GM19035 (cell line): Measurements from ENCODE around the gene MADCAM1.
A peak's percentile ranks its signal among the peaks of the same experiment; 100 is the strongest.

Experiments used
- ATAC-seq: cut with Tn5 transposase; IDR thresholded peaks from one replicate; pipeline ENCODE4 v1.9.1; 2021; ENCODE audit not compliant: unreplicated experiment

Gene MADCAM1

GRCh38 chr19:531009-531752 is 34.9 kb downstream of the MADCAM1 start:
- ATAC-seq = peak; percentile 66

DNA sequence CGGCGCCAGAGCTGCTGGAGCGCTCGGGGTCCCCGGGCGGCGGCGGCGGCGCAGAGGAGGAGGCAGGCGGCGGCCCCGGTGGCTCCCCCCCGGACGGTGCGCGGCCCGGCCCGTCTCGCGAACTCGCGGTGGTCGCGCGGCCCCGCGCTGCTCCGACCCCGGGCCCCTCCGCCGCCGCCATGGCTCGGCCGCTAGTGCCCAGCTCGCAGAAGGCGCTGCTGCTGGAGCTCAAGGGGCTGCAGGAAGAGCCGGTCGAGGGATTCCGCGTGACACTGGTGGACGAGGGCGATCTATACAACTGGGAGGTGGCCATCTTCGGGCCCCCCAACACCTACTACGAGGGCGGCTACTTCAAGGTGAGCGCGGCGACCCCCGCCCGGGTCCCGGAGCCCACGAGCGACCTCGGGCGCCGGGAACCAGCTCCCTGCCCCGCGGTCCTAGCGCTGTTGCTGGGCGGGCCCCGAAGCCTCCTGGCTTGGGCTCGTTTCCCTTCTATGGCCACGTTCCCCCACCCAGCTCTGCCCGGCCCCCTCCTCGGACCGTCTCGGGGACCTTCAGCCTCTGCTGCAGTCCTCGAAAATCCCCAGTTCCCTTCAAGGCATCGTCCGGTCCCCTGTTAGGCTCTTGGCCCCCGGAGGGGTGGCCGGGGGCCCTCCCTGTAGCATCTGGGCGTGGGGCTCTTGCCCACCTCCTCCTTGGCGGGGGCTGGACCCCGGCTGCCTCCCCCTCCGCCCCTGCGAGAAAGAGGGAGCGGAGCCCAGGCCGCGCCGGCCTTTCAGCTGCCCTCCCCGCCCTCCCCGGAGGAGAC is 35.7 kb downstream of the MADCAM1 start, which contains the start of gene CDC34:
Gene CDC34 (plus strand): TSS at position 8 of the 808 bp plus-strand sequence. CDS start 172 bp downstream, at position 180.
- peak; percentile 24 for ATAC-seq

DNA sequence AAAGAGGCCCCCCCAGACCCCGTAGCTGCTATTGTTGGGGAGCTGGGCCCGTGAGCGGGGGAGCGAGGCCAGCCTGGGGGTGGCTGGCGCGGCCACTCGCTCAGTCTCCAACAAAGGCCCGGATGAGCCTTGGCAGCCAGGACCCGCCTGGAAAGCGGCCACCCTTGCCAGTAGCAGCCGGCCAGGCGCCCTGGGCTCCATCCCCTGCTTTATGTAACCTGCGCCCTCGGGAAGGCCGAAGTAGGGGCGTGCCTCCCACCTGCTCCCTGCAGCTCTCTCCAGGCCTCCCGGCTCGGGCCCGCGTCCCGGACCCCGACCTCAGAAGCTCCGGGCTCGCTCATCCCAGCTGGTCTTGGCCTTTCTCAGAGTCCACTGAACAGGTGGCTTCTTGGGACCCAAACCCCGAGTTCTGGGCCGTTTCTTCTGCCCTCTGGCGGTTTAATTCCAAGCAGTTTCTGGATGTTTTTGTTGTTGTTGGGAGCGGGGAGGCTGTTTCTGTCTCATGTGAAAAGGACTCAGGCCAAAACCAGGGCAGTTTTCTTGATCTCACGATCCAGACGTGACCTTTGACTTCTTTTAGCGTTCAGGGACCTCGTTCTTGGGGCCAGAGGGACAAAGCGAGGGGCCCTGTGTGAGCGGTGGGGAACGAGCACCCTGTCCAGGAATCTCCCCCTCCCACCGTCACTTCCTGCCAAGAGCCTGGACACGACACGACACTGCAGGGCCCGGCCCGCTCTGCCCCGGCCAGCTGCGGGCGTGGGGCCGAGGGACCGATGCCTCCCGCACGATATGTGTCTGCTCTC is 36.5 kb downstream of the MADCAM1 start:
- no peak for ATAC-seq

GRCh38 chr19:533364-534058 is 37.2 kb downstream of the MADCAM1 start:
- no peak for ATAC-seq

GRCh38 chr19:534088-534487 is 37.8 kb downstream of the MADCAM1 start:
- no peak for ATAC-seq

- no peak for ATAC-seq
These were observed 38.9 kb downstream of the MADCAM1 start for GRCh38 chr19:535017-535835.

DNA sequence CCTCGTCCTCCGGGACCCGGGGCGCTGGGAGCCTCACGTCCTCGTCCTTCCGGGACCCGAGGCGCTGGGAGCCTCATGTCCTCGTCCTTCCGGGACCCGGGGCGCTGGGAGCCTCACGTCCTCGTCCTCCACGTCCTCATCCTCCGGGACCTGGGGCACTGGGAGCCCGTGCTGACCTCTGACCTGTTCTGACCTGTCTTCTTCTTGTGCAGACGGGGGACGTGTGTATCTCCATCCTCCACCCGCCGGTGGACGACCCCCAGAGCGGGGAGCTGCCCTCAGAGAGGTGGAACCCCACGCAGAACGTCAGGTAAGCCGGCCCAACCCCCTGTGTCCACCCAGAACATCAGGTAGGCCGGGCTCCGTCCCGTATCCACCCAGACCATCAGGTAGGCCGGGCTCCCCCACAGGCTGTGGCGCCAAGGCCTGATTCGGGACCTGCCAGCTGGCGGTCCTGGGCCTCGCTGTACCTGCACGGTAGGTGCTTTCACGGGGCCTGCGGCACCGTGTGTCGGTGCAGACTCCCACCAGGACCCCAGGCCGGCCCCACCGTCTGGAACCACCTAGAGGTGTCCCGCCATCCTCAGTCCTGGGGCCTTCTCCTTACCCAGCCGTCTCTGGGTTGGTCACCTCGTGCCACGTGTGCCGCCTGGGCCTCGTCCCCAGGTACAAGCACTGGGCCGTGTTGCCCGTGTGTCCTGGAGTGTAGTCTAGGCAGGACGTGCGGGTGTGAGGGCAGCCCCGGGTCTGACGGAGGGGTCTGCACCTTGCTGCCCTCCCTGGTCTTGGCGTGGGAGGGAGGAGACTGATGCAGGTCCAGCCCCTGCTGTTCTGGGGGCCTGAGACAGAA is 40.0 kb downstream of the MADCAM1 start:
- ATAC-seq = no peak

DNA sequence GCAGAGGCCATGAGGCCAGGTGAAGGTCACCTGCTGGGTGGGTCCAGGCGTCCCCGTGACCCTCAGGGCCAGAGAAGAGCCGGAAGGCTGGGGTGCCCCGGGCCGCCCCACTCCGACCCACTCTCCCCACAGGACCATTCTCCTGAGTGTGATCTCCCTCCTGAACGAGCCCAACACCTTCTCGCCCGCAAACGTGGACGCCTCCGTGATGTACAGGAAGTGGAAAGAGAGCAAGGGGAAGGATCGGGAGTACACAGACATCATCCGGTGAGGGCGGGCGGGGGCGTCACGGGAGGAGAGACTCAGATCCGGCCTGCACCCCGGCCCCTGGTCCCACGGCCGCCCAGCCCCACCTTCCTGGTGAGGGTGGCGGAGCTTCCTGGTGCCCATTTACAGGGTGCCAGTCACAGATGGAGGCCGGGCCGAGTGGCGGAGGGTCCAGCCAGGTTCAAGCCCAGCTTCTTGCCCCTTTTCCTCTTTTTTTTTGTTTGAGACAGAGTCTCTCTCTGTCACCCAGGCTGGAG is 40.7 kb downstream of the MADCAM1 start:
- no peak for ATAC-seq

GRCh38 chr19:538641-539428 is 42.5 kb downstream of the MADCAM1 start:
- no peak for ATAC-seq

- ATAC-seq = no peak
These were observed 43.2 kb downstream of the MADCAM1 start for GRCh38 chr19:539429-540030.

DNA sequence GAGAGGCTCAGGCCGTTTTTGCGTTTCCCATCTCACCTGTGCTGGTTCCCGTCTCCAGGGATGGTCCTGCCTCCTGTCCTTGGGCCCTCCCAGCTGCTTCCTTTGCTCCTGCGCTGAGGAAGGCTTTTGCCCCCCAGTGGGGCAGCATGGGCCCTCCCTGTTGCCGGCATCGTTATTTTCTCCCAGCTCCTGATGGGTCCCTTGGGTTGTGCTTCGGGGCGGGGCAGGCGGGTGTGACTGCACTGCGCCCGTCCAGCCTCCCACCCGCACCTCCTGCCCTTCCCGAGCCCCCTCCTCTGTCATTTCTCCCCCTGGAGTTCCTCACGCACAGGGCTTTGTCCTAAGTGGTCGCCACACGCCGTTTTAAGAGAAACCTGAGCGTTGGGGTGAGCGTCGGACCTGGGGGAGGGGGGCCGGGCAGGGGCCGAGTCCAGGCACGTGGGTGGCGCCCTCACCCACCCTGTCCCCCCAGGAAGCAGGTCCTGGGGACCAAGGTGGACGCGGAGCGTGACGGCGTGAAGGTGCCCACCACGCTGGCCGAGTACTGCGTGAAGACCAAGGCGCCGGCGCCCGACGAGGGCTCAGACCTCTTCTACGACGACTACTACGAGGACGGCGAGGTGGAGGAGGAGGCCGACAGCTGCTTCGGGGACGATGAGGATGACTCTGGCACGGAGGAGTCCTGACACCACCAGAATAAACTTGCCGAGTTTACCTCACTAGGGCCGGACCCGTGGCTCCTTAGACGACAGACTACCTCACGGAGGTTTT is 44.8 kb downstream of the MADCAM1 start:
- no peak for ATAC-seq

- no peak for ATAC-seq
These were observed 45.4 kb downstream of the MADCAM1 start for GRCh38 chr19:541699-542098.

GRCh38 chr19:542173-542866 is 46.0 kb downstream of the MADCAM1 start:
- ATAC-seq = no peak

DNA sequence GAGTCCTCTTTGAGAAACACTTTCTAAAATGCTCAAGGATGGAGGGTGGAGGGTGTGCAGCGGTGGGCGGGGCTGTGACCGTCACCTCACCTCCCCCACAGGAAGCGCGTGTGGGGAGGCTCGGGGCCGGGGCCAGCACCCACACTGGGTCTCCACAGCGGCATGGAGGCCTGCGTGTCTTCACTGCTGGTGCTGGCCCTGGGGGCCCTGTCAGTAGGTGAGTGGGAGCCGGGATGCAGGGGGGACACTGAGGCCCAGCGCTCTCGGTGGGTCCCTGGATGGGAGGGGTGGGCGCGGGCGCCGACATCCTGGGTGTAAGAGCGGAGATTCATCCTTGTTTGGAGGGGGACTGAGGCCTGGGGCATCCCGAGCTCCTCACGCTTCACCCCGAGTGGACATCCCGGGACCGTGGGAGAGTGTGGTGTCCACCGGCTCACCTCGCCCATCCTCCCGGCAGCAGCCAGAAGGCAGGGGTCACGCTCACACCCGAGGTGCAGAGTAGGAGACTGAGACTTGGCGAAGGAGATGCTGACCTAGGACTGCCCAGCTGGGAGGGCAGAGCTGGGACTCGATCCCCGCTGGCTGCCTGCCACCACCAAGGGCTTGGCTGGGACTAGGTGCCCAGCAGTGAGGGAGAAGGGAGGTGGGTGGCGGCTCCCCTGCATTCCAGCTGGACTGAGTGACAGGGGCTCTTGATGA is 47.8 kb downstream of the MADCAM1 start, which contains the start of gene GZMM:
Gene GZMM (plus strand): TSS at position 144 of the 699 bp plus-strand sequence. CDS start 19 bp downstream, at position 163.
- no peak for ATAC-seq

DNA sequence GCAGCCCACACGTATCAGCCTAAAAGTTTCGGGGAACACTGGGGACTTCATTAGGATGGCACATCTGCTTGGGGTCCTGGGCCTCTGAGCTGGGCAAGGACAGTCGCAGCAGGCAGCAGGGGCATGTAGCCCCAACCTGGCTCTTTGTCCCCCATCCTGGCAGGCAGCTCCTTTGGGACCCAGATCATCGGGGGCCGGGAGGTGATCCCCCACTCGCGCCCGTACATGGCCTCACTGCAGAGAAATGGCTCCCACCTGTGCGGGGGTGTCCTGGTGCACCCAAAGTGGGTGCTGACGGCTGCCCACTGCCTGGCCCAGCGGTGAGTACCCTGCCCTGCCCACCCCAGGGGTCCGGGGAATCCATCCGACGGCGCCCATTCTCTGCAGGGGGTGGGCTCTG is 50.8 kb downstream of the MADCAM1 start:
- no peak for ATAC-seq
